Gastroesophageal sphincter (tissue), 3 donors: Measurements from ENCODE around the gene KRT6A.

Experiments used
- CTCF ChIP-seq, 4 experiments: fragments of 200-600 bp in 2 of 4; fragments of 450-650 bp in 2 of 4; sonication (generic) in 1 of 4; IDR thresholded peaks; one replicate each; pipeline ENCODE4 v1.5.1; 2017 to 2019; ENCODE audit warnings: antibody characterized with exemption in 4 of 4, mild to moderate bottlenecking in 2 of 4, moderate library complexity in 2 of 4
- POLR2A ChIP-seq, 2 donors: fragments of 450-650 bp; IDR thresholded peaks; one replicate each; pipeline ENCODE4 v1.6.1; 2017; ENCODE audit warnings: antibody characterized with exemption in 2 of 2, mild to moderate bottlenecking in 2 of 2, moderate library complexity in 1 of 2

- no peak for TF ChIP-seq CTCF (IDR thresholded peaks at IDR 0.05)
- TF ChIP-seq POLR2A (IDR thresholded peaks at IDR 0.05) = no peak
These were observed 46.2 kb upstream of the KRT6A start for GRCh38 chr12:52539083-52539820.
